HG03097 (cell line): Measurements from ENCODE around the gene VDAC1.

Experiments
- ATAC-seq: cut with Tn5 transposase; IDR thresholded peaks from one replicate; pipeline ENCODE4 v1.9.1; 2021; ENCODE audit not compliant: unreplicated experiment, low FRiP score

VDAC1 gene

GRCh38 chr5:134025786-134026185 lies 21.0 kb upstream of the VDAC1 start:
- no peak for ATAC-seq

- ATAC-seq: no peak
Observed at GRCh38 chr5:134024811-134025210, 20.0 kb upstream of the VDAC1 start.

GRCh38 chr5:134022333-134022732 lies 17.6 kb upstream of the VDAC1 start:
- ATAC-seq: no peak

GRCh38 chr5:134020188-134020587 lies 15.4 kb upstream of the VDAC1 start:
- no peak for ATAC-seq

GRCh38 chr5:134019636-134020035 lies 14.9 kb upstream of the VDAC1 start:
- ATAC-seq: no peak

- ATAC-seq: no peak
Observed at GRCh38 chr5:134018986-134019316, 14.2 kb upstream of the VDAC1 start.

GRCh38 chr5:134018154-134018985 lies 13.6 kb upstream of the VDAC1 start:
- no peak for ATAC-seq

GRCh38 chr5:134008266-134008749 lies 3.5 kb upstream of the VDAC1 start:
- no peak for ATAC-seq

GRCh38 chr5:134007581-134008265 lies 2.9 kb upstream of the VDAC1 start:
- ATAC-seq: no peak

- no peak for ATAC-seq
Observed at GRCh38 chr5:134006115-134006514, 1.3 kb upstream of the VDAC1 start.

- ATAC-seq: no peak
Observed at GRCh38 chr5:134005417-134006061, 764 bp upstream of the VDAC1 start.

GRCh38 chr5:134003817-134004625 lies 754 bp downstream of the VDAC1 start:
- ATAC-seq: peak; percentile 37

GRCh38 chr5:134003064-134003816 lies 1.5 kb downstream of the VDAC1 start:
- ATAC-seq: no peak

- no peak for ATAC-seq
Observed at GRCh38 chr5:134001938-134002731, 2.6 kb downstream of the VDAC1 start.

- no peak for ATAC-seq
Observed at GRCh38 chr5:134000696-134001453, 3.9 kb downstream of the VDAC1 start.

- no peak for ATAC-seq
Observed at GRCh38 chr5:134000091-134000511, 4.7 kb downstream of the VDAC1 start.

GRCh38 chr5:133998807-133999206 lies 6.0 kb downstream of the VDAC1 start:
- ATAC-seq: no peak

GRCh38 chr5:133998042-133998441 lies 6.7 kb downstream of the VDAC1 start:
- ATAC-seq: no peak
